ENCODE measurements around the gene EML6.

Gene EML6

DNA sequence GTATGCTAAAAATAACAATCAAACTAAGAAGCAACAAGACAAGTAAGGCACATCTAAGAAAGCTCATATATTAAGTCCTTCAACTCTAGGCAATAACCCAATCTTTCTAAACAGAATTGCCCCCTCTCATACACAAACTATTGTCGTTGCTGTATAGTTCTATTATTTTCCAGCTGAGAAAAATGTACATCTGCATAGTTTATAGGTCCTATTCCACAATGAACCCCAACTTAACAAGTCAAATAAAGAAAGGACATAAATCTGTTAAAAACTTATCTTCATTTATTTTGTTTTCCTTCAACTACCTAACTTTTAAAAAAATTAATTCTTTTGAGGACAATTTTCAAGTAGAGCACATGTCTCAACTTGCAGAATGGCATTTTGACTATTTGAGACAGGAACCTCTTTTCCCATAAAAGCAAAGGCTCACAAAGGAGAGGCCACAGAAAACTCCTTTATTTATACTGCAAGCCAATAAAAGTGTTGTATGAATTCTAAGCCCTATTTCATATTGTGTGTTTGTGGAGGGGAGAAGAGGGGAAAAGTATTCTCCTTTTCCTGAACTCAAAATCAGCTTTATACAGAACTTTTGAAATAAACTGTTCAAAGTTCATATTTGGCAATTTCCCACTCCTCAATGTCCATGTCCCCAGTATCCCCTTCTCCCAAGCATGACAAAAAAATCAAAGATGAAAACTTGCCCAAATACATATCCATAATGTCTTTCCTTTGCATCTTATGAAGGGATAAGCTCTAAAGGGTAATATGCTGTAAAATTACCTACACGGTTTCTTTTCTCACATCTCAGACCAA, 289.4 kb downstream of the EML6 start:
- no peak for DNase-seq

DNA sequence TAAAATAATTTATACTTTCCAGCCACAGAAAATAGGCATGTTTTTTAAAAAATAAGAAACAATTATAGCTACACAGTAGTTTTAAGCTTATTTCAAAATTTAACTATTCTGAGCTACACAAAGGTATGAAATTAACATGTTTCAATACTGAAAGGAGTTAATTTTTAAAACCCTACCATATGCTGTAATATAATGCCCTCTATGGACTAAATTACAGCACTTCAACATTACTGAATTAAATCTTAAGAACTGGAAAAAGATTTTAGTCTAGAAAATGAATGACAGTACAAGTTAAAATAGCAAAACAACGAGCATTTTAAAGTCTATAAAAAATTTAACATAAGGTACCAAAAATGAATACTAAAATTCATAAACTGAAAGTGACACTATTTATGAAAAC, 290.5 kb downstream of the EML6 start:
- no peak for DNase-seq

GRCh38 chr2:55014962-55015939, 291.8 kb downstream of the EML6 start:
- peak; percentile 2 for DNase-seq

DNA sequence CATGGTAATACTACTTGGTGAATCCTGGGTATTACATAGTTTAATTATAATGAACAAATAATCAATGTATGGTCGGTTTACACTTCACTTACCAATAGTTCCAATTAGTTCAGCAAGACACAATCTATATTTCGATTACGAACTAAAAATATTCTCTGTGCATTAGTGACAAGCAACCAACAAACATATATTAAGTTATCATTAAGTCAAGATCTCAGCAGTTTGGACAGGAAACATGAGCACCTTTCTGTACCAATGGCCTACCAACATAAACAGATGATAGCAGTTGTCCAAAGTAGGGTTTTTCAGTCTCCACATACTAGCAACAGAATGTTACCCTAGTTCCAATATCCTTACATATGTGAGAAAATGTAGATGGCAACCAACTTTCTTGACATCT, 294.0 kb downstream of the EML6 start:
- DNase-seq = no peak

GRCh38 chr2:55017880-55018279, 294.4 kb downstream of the EML6 start:
- peak; percentile 44 for DNase-seq

DNA sequence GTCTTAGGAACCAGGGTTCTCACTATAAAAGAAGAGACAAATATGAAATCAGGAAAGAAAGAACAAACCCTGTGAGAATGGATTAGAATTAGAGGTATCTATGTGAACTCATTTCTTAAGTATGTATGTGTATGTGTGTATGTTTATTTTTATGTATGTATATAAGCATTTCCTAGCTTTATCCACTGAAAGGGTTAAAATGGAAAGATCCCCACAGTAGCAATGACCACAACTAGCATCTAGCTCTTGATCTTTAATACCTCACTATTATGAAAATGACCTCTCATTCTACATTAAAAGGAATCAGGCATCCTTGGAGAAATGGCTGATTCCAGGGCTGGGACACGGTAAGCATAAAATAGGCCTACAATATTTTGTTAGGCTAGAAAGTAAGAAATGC, 295.2 kb downstream of the EML6 start:
- DNase-seq = no peak

DNA sequence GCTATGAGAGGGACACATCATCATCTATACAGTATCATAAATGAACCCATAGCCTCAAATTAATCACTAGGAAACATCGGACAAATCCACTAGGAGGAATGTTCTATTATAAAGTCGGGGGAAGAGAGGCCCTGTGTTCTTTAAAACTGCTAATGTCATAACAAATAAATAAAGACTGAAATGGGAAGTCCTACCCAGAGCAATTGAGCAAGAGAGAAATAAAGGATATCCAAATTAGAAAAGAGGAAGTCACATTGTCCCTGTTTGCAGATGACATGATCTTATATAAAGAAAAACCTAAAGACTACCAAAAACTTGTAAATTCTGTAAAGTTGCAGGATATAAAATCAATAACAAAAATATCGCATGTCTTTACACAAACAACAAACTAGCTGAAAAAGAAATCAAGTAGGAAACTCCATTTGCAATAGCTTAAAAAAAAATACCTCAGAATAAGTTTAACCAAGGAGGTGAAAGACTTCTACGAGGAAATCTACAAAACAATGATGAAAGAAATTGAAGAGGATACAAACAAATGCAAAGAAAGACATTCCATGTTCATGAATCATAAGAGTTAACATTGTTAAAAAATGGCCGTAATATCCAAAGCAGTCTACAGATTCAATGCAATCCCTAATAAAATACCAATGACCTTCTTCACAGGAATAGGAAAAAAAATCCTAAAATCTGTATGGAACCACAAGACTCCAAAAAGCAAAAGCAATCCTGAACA, 296.2 kb downstream of the EML6 start:
- peak; percentile 84 for DNase-seq
